Endothelial cell of umbilical vein (primary cell): Measurements from ENCODE around the gene COL4A1. TPM values are rescaled to one million over a fixed set of nuclear protein-coding genes. Genes with fewer than 3 reads are reported as not detected.

Source experiments
- BruUV-seq: library from RNA; stranded (reverse); fragments of 400-500 nt; replicated peaks from 2 replicates; lab custom pipeline; 2021; lab: Mats Ljungman, UMichigan
- CTCF ChIA-PET: fragments of 300-600, 350-600 bp; sonication (Branson Sonifier 250); formaldehyde crosslinking; loops from one replicate; lab custom pipeline; 2021; ENCODE audit warnings: antibody characterized with exemption, inconsistent platforms; lab: Charles Lee
- POLR2A ChIA-PET: fragments of 300-600, 350-600 bp; sonication (Branson Sonifier 250); formaldehyde crosslinking; loops from one replicate; lab custom pipeline; 2021; ENCODE audit warnings: antibody characterized with exemption, inconsistent platforms; lab: Charles Lee
- DNase-seq: peaks from one replicate; pipeline ENCODE4 v3.0.0-alpha.2; 2011; ENCODE audit warnings: low read depth, low spot score
- FAIRE-seq: peaks from 2 replicates; lab custom pipeline; 2011; peaks lifted over from hg19 to GRCh38; lab: Jason Lieb, UNC
- H2AFZ ChIP-seq: 2 replicates; pipeline ENCODE4 v1.6.0; 2012; ENCODE audit warnings: low read depth, low read length, control low read depth, inconsistent platforms
- H3K27ac ChIP-seq: 2 replicates; pipeline ENCODE4 v1.5.1; 2011; ENCODE audit warnings: low read depth, mild to moderate bottlenecking, control low read depth, low read length, moderate library complexity; ENCODE audit not compliant: insufficient read depth
- H3K27me3 ChIP-seq, 2 experiments: 2 replicates each; pipeline versions ENCODE4 v1.6.0 to v1.6.1; 2011; ENCODE audit warnings: low read length in 2 of 2, mixed read lengths in 1 of 2; ENCODE audit not compliant: control insufficient read depth in 2 of 2, insufficient read depth in 2 of 2
- H3K36me3 ChIP-seq, 2 experiments: 2 replicates in 1 of 2; 3 replicates in 1 of 2; pipeline ENCODE4 v1.5.1; 2011; ENCODE audit warnings: low read length in 2 of 2, mild to moderate bottlenecking in 1 of 2, moderate library complexity in 1 of 2; ENCODE audit not compliant: control insufficient read depth in 2 of 2, insufficient read depth in 2 of 2; ENCODE audit errors: extremely low read depth in 1 of 2
- H3K4me1 ChIP-seq: 3 replicates; pipeline ENCODE4 v1.5.1; 2011; ENCODE audit warnings: mild to moderate bottlenecking, low read length; ENCODE audit not compliant: control insufficient read depth, insufficient read depth; ENCODE audit errors: extremely low read depth
- H3K4me2 ChIP-seq: 2 replicates; pipeline ENCODE4 v1.6.1; 2011; ENCODE audit warnings: low read length, control low read depth, mixed read lengths; ENCODE audit not compliant: insufficient read depth
- H3K4me3 ChIP-seq, 3 experiments: fragments of 200-600 bp in 1 of 3; sonication (generic), shearing (Covaris generic) in 1 of 3; replicated peaks in 1 of 3; 2 replicates each; pipeline ENCODE4 v1.5.1; 2011 to 2016; ENCODE audit warnings: control low read depth in 3 of 3, low read length in 3 of 3, mild to moderate bottlenecking in 2 of 3, inconsistent platforms in 1 of 3, low read depth in 1 of 3, moderate library complexity in 1 of 3; ENCODE audit not compliant: insufficient read depth in 1 of 3
- H3K79me2 ChIP-seq: 2 replicates; pipeline ENCODE4 v1.6.0; 2012; ENCODE audit warnings: low read length, inconsistent platforms; ENCODE audit not compliant: control insufficient read depth, insufficient read depth
- H3K9ac ChIP-seq: replicated peaks from 2 replicates; pipeline ENCODE3; 2011; ENCODE audit warnings: low read length, control low read depth; ENCODE audit not compliant: insufficient read depth; ENCODE audit errors: extremely low read depth
- H3K9me1 ChIP-seq: replicated peaks from 3 replicates; pipeline ENCODE4 v1.6.0; 2011; ENCODE audit warnings: mild to moderate bottlenecking, low read length; ENCODE audit not compliant: control insufficient read depth, insufficient read depth; ENCODE audit errors: extremely low read depth
- H3K9me3 ChIP-seq: replicated peaks from 2 replicates; pipeline ENCODE4 v1.5.1; 2012; ENCODE audit warnings: low read length, inconsistent platforms; ENCODE audit not compliant: control insufficient read depth, insufficient read depth
- H4K20me1 ChIP-seq: replicated peaks from 2 replicates; pipeline ENCODE3; 2011; ENCODE audit warnings: mild to moderate bottlenecking, low read length; ENCODE audit not compliant: control insufficient read depth, insufficient read depth; ENCODE audit errors: extremely low read depth
- FOS ChIP-seq: IDR thresholded peaks from 2 replicates; pipeline ENCODE4 v1.6.1; 2011; ENCODE audit warnings: mild to moderate bottlenecking, low read length, moderate library complexity, borderline replicate concordance; ENCODE audit not compliant: insufficient read depth
- GATA2 ChIP-seq: IDR thresholded peaks from 2 replicates; pipeline ENCODE4 v1.7.0; 2011; ENCODE audit warnings: low read depth, mild to moderate bottlenecking, moderate library complexity, mixed read lengths, low read length; ENCODE audit not compliant: insufficient read length, insufficient read depth
- JUN ChIP-seq: IDR thresholded peaks from 2 replicates; pipeline ENCODE4 v1.6.1; 2011; ENCODE audit warnings: borderline replicate concordance, low read depth; ENCODE audit not compliant: insufficient read length, insufficient read depth
- POLR2A ChIP-seq: IDR thresholded peaks from 2 replicates; pipeline ENCODE4 v1.6.1; 2012; ENCODE audit warnings: low read depth, mild to moderate bottlenecking, control low read depth, low read length
- POLR2AphosphoS5 ChIP-seq: IDR thresholded peaks from 2 replicates; pipeline ENCODE4 v1.6.1; 2012; ENCODE audit warnings: low read depth, mild to moderate bottlenecking, control low read depth, low read length, moderate library complexity; ENCODE audit not compliant: insufficient read depth
- dilution Hi-C: fragments of 300-500 bp; cut with MboI; formaldehyde crosslinking; loops from one replicate; pipeline ENCODE4 v1.15.0; 2019; ENCODE audit warnings: low sequenced_read_pairs; ENCODE audit not compliant: extremely low pct_ligation_motif_present
- intact Hi-C: fragments of 100-400 bp; cut with micrococcal nuclease; formaldehyde crosslinking; loops from one replicate; pipeline ENCODE4 v1.10.0; 2022
- polyA plus RNA-seq, 4 experiments: library from polyadenylated mRNA; depleted of rRNA in 3 of 4; stranded (reverse) in 3 of 4; unstranded in 1 of 4; fragments of >200 nt; gene quantifications; 2 replicates each; pipeline versions ENCODE4 v1.2.1 to v1.2.3, GENCODE V29; 2011 to 2012; ENCODE audit warnings: missing spikeins in 1 of 4
- total RNA-seq: library from RNA; stranded (reverse); gene quantifications from 2 replicates; pipeline ENCODE4 v1.2.3, GENCODE V29; 2021
- TF ChIP-seq, protein P1 (sequence below), 2 donors: IDR thresholded peaks; 1 replicate in 1 of 2; 2 replicates in 1 of 2; pipeline ENCODE4 v1.5.1; 2011; ENCODE audit warnings: low read length in 2 of 2, mild to moderate bottlenecking in 2 of 2, moderate library complexity in 2 of 2, control low read depth in 1 of 2, inconsistent platforms in 1 of 2, low read depth in 1 of 2; ENCODE audit not compliant: insufficient read depth in 1 of 2; ENCODE audit errors: extremely low read depth in 1 of 2

The COL4A1 gene
- total and polyA plus RNA-seq, 2 donors (not counting 3 experiments of a cell fraction or from before 2014, with no cell fraction given) = 384 to 1,119 TPM

- FAIRE-seq = peak; percentile 79
- TF ChIP-seq POLR2AphosphoS5 (peak; percentile 80), FOS (peak; percentile 96), GATA2 (no peak), POLR2A (peak; percentile 26), JUN (peak; percentile 54)
These were observed 168.8 kb downstream of the COL4A1 start for GRCh38 chr13:110138010-110138699.

GRCh38 chr13:110137680-110138009 is 169.3 kb downstream of the COL4A1 start:
- no peaks in the 10 kb centered on the region for H3K36me3 ChIP-seq
- BruUV-seq = TSS peak; percentile 15
- FAIRE-seq (peak; percentile 8), DNase-seq (no peak)
- dilution Hi-C loops = no loop called here
- CTCF ChIA-PET = interaction anchor here (2.6 kb wide), 1 partner anchor 10 kb away, joined by 8 read pairs; no protein-coding TSS in a partner anchor
- intact Hi-C loops = loop anchor here (1.0 kb wide), 2 partner anchors 11 to 29 kb away; no protein-coding TSS in a partner anchor
- peak overlapping the region; percentile 53 for H3K9ac ChIP-seq
- no peaks in the 10 kb centered on the region for H3K79me2 ChIP-seq
- peaks cover 15% of the 10 kb centered on the region for H3K4me1 ChIP-seq
- H3K4me2 ChIP-seq = peak overlapping the region; percentile 91
- H3K9me3 ChIP-seq = no peaks in the 10 kb centered on the region
- no peaks in the 10 kb centered on the region for H3K27me3 ChIP-seq
- no peaks in the 10 kb centered on the region for H3K9me1 ChIP-seq
- TF ChIP-seq, protein P1, sequence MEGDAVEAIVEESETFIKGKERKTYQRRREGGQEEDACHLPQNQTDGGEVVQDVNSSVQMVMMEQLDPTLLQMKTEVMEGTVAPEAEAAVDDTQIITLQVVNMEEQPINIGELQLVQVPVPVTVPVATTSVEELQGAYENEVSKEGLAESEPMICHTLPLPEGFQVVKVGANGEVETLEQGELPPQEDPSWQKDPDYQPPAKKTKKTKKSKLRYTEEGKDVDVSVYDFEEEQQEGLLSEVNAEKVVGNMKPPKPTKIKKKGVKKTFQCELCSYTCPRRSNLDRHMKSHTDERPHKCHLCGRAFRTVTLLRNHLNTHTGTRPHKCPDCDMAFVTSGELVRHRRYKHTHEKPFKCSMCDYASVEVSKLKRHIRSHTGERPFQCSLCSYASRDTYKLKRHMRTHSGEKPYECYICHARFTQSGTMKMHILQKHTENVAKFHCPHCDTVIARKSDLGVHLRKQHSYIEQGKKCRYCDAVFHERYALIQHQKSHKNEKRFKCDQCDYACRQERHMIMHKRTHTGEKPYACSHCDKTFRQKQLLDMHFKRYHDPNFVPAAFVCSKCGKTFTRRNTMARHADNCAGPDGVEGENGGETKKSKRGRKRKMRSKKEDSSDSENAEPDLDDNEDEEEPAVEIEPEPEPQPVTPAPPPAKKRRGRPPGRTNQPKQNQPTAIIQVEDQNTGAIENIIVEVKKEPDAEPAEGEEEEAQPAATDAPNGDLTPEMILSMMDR (IDR thresholded peaks at IDR 0.05; ENCODE audit: extremely low read depth in 1 of 2, insufficient read depth in 1 of 2, low read depth in 1 of 2, low read length in 2 of 2) = peak; percentile 19 to 35
- TF ChIP-seq JUN = no peak
- peak overlapping the region; percentile 44 for H2AFZ ChIP-seq
- H3K27ac ChIP-seq = peak overlapping the region; percentile 54
- POLR2A ChIA-PET = no interaction called here
- peak overlapping the region; percentile 10 to 72 (median 45) for H3K4me3 ChIP-seq
- H4K20me1 ChIP-seq = no peaks in the 10 kb centered on the region

More at GRCh38 chr13:110138010-110138699, 168.8 kb downstream of the COL4A1 start:
- H3K27me3 ChIP-seq = no peaks in the 10 kb centered on the region
- peak overlapping the region; percentile 54 for H3K27ac ChIP-seq
- intact Hi-C loops = loop anchor here (1.0 kb wide), 2 partner anchors 12 to 30 kb away; no protein-coding TSS in a partner anchor
- H3K4me1 ChIP-seq = peaks cover 15% of the 10 kb centered on the region
- dilution Hi-C loops = no loop called here
- CTCF ChIA-PET = interaction anchor here (1.0 to 2.6 kb wide), 2 partner anchors 10 to 22 kb away, joined by 4 to 8 read pairs; no protein-coding TSS in a partner anchor
- peak overlapping the region; percentile 91 for H3K4me2 ChIP-seq
- POLR2A ChIA-PET = no interaction called here
- no peaks in the 10 kb centered on the region for H3K36me3 ChIP-seq
- no peaks in the 10 kb centered on the region for H4K20me1 ChIP-seq
- DNase-seq = peak; percentile 74
- no TSS peak for BruUV-seq
- peak overlapping the region; percentile 10 to 72 (median 45) for H3K4me3 ChIP-seq
- no peaks in the 10 kb centered on the region for H3K9me1 ChIP-seq
- H2AFZ ChIP-seq = peak overlapping the region; percentile 85
- no peaks in the 10 kb centered on the region for H3K9me3 ChIP-seq
- peak overlapping the region; percentile 53 for H3K9ac ChIP-seq
- no peaks in the 10 kb centered on the region for H3K79me2 ChIP-seq
